Activated T-helper 9 cell treated with anti-CD3 and anti-CD28 coated beads, Interleukin-2, amount 50 U/mL, for 16 hours (primary cell): Measurements from ENCODE around the gene MXI1.
"Not testable (repeated sequence)": the region's sequence is repeated elsewhere in the genome, so short reads cannot be mapped to it uniquely, and the experiment has no call there.

ENCODE experiments used
- DNase-seq: peaks from one replicate; pipeline ENCODE4 v3.0.0-alpha.2; 2020; ENCODE audit warnings: low read depth

MXI1 gene

GRCh38 chr10:110181911-110182310 lies 25.5 kb upstream of the MXI1 start:
- no peak for DNase-seq

GRCh38 chr10:110184398-110184797 lies 23.0 kb upstream of the MXI1 start:
- DNase-seq: no peak

- not testable (repeated sequence) for DNase-seq
These were observed 21.7 kb upstream of the MXI1 start for GRCh38 chr10:110185646-110186182.

- DNase-seq: no peak
These were observed 17.2 kb upstream of the MXI1 start for GRCh38 chr10:110190170-110190569.

GRCh38 chr10:110192552-110192951 lies 14.9 kb upstream of the MXI1 start:
- DNase-seq: no peak

- DNase-seq: no peak
These were observed 6.9 kb upstream of the MXI1 start for GRCh38 chr10:110200503-110200902.

- DNase-seq: not testable (repeated sequence)
These were observed 6.4 kb upstream of the MXI1 start for GRCh38 chr10:110201046-110201445.

- DNase-seq: no peak
These were observed 3.6 kb upstream of the MXI1 start for GRCh38 chr10:110203500-110204455.

- no peak for DNase-seq
These were observed 2.2 kb upstream of the MXI1 start for GRCh38 chr10:110205051-110205675.

- peak; percentile 36 for DNase-seq
These were observed 604 bp downstream of the MXI1 start for GRCh38 chr10:110207805-110208613.

- no peak for DNase-seq
These were observed 1.4 kb downstream of the MXI1 start for GRCh38 chr10:110208614-110209453.

GRCh38 chr10:110209454-110209925 lies 2.1 kb downstream of the MXI1 start:
- DNase-seq: peak; percentile 53

- DNase-seq: peak; percentile 40
These were observed 2.7 kb downstream of the MXI1 start for GRCh38 chr10:110209926-110210673.

- peak; percentile 88 for DNase-seq
These were observed 3.5 kb downstream of the MXI1 start for GRCh38 chr10:110210674-110211464.

- DNase-seq: no peak
These were observed 4.0 kb downstream of the MXI1 start for GRCh38 chr10:110211465-110211843.

- no peak for DNase-seq
These were observed 5.0 kb downstream of the MXI1 start for GRCh38 chr10:110212119-110213006.

GRCh38 chr10:110214371-110214826 lies 7.0 kb downstream of the MXI1 start:
- DNase-seq: no peak
